ENCODE measurements around the gene TAC4. TPM values are rescaled to one million over a fixed set of nuclear protein-coding genes. Genes with fewer than 3 reads are reported as not detected.

TAC4 gene
- total RNA-seq, 3 donors from 2014 or later: not detected

- H3K27me3 ChIP-seq: no peaks in the 10 kb centered on the region
- intact Hi-C loops (cut with DNase I; ENCODE audit: low total_unique reads): no loop called here
Observed at GRCh38 chr17:49891694-49892389, 44.0 kb upstream of the TAC4 start.

GRCh38 chr17:49891271-49891670, 43.4 kb upstream of the TAC4 start:
- intact Hi-C loops (cut with DNase I; ENCODE audit: low total_unique reads): no loop called here
- TF ChIP-seq POLR2AphosphoS5 (IDR thresholded peaks at IDR 0.05) (no peak), POLR2A (IDR thresholded peaks at IDR 0.05) (no peak)
- TF ChIP-seq, protein P1, sequence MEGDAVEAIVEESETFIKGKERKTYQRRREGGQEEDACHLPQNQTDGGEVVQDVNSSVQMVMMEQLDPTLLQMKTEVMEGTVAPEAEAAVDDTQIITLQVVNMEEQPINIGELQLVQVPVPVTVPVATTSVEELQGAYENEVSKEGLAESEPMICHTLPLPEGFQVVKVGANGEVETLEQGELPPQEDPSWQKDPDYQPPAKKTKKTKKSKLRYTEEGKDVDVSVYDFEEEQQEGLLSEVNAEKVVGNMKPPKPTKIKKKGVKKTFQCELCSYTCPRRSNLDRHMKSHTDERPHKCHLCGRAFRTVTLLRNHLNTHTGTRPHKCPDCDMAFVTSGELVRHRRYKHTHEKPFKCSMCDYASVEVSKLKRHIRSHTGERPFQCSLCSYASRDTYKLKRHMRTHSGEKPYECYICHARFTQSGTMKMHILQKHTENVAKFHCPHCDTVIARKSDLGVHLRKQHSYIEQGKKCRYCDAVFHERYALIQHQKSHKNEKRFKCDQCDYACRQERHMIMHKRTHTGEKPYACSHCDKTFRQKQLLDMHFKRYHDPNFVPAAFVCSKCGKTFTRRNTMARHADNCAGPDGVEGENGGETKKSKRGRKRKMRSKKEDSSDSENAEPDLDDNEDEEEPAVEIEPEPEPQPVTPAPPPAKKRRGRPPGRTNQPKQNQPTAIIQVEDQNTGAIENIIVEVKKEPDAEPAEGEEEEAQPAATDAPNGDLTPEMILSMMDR (IDR thresholded peaks at IDR 0.05): no peak
- Histone ChIP-seq H3K27ac (peak overlapping the region in 1 of 2 donors; percentile 49), H3K4me1 (peaks cover 0 to 14% of the 10 kb centered on the region in 2 donors), H3K9me3 (no peaks in the 10 kb centered on the region), H3K36me3 (no peaks in the 10 kb centered on the region), H3K27me3 (no peaks in the 10 kb centered on the region), H3K4me3 (no peak overlapping the region)
- DNase-seq (ENCODE audit: low spot score in 2 of 2): no peak

More at GRCh38 chr17:49891694-49892389, 44.0 kb upstream of the TAC4 start:
- TF ChIP-seq, protein P1 (IDR thresholded peaks at IDR 0.05): no peak
- no peak for TF ChIP-seq POLR2AphosphoS5 (IDR thresholded peaks at IDR 0.05)
- no peak for TF ChIP-seq POLR2A (IDR thresholded peaks at IDR 0.05)
- H3K4me3 ChIP-seq: no peak overlapping the region
- peaks cover 0 to 11% of the 10 kb centered on the region in 2 donors for H3K4me1 ChIP-seq
- H3K36me3 ChIP-seq: no peaks in the 10 kb centered on the region
- no peak overlapping the region for H3K27ac ChIP-seq
- no peak for DNase-seq (ENCODE audit: low spot score in 2 of 2)
- no peaks in the 10 kb centered on the region for H3K9me3 ChIP-seq

DNA sequence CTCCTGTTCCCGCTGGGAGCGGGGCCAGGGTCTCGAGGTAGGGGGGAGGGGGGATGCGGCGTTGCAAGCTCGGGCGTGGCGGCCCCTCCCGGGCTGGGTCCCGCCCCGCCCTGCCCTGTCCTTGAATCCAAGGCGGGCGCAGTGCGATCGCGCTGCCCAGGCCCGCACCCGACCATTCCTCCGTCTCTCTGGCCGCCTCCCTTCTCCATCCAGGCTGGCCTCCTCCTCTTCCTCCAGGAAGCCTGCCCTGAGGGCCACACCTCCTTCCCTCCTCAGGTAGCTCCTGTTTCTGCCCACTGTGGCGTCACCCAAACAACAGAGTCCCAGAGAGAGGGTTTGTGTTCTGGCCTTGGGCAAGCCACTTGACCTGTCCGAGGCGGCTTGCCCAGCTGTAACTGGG, 43.0 kb upstream of the TAC4 start:
- no peaks in the 10 kb centered on the region for H3K9me3 ChIP-seq
- H3K36me3 ChIP-seq: no peaks in the 10 kb centered on the region
- H3K4me1 ChIP-seq: peaks cover 0 to 14% of the 10 kb centered on the region in 2 donors
- TF ChIP-seq, protein P1 (IDR thresholded peaks at IDR 0.05): no peak
- TF ChIP-seq POLR2AphosphoS5 (IDR thresholded peaks at IDR 0.05): no peak
- TF ChIP-seq POLR2A (IDR thresholded peaks at IDR 0.05): no peak
- peak overlapping the region in 1 of 2 donors; percentile 49 for H3K27ac ChIP-seq
- no peak for DNase-seq (ENCODE audit: low spot score in 2 of 2)
- intact Hi-C loops (cut with DNase I; ENCODE audit: low total_unique reads): no loop called here
- no peaks in the 10 kb centered on the region for H3K27me3 ChIP-seq
- no peak overlapping the region for H3K4me3 ChIP-seq

DNA sequence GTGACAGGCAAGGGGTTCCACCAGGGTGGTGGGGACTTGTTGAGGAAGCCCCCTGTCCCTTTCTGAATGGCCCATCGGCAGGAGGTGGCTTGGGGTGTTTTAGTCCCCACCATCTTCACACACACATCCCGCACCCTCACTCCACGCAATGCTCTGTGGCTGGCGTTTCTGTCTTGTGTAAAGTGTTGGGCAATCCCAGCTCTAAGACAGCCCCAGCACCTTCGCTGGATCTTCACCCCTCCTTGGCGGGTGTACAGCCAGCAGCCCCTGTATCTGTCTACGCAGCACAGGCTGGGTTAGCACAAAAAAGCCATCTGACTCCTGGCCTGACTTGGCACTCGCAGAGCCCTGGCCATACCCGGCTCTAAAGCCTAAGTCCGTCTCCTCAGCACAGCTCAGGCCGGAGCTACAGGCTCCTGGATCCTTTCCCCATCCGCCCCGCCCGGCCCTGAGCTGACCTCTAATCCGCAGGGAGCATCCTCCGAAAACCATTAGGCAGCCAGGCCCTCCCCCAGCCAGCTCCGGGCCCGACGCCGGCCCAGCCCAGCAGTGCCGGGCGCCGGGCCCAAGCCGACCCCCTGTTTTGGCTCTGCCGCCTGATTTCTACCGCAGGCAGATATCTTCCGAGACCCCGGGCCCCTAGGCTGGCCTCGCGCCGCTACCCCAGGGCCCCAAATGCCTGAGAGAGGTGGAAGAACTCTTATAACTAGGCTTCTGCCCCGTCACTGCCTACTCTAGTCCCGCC, 42.4 kb upstream of the TAC4 start:
- Histone ChIP-seq H3K9me3 (no peaks in the 10 kb centered on the region), H3K27me3 (no peaks in the 10 kb centered on the region), H3K4me3 (no peak overlapping the region), H3K27ac (peak overlapping the region; percentile 22 to 68), H3K36me3 (no peaks in the 10 kb centered on the region), H3K4me1 (peaks cover 0 to 14% of the 10 kb centered on the region in 2 donors)
- no peak for DNase-seq (ENCODE audit: low spot score in 2 of 2)
- intact Hi-C loops (cut with DNase I; ENCODE audit: low total_unique reads): no loop called here
- no peak for TF ChIP-seq POLR2AphosphoS5 (IDR thresholded peaks at IDR 0.05)
- TF ChIP-seq POLR2A (IDR thresholded peaks at IDR 0.05): no peak
- TF ChIP-seq, protein P1 (IDR thresholded peaks at IDR 0.05): no peak

DNA sequence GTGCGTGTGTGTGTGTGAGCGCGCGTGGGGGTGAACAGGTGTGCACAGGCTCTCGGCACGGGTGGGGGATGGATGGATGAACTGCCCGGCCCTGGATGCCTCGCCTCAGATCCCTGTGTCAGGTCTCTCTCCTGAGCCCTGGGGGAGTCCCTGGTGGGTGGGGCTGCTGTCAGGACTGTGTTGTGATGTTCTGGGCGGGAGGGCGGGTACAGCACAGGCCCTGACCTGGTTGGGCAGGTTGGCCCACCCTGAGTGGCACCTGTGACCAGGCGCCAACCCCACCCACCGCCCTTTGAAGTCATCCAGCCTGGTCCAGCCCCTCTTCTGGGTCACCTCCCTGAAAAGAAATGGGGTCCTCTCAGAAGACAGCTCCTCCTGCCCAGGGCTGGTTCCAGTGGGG, 41.6 kb upstream of the TAC4 start:
- Histone ChIP-seq H3K36me3 (no peaks in the 10 kb centered on the region), H3K4me1 (peaks cover 0 to 14% of the 10 kb centered on the region in 2 donors), H3K27ac (peak overlapping the region; percentile 22 to 68), H3K27me3 (no peaks in the 10 kb centered on the region), H3K9me3 (no peaks in the 10 kb centered on the region), H3K4me3 (no peak overlapping the region)
- TF ChIP-seq, protein P1 (IDR thresholded peaks at IDR 0.05): no peak
- TF ChIP-seq POLR2A (IDR thresholded peaks at IDR 0.05): no peak
- no peak for TF ChIP-seq POLR2AphosphoS5 (IDR thresholded peaks at IDR 0.05)
- intact Hi-C loops (cut with DNase I; ENCODE audit: low total_unique reads): no loop called here
- no peak for DNase-seq (ENCODE audit: low spot score in 2 of 2)

All from breast epithelium (tissue), 4 donors.